ENCODE data around the gene CDT1.

The CDT1 gene

GRCh38 chr16:88842308-88842756 lies 38.7 kb downstream of the CDT1 start:
- TF ChIP-seq CTCF (conservative IDR thresholded peaks at IDR 0.05) = no peak
- H3K27ac ChIP-seq = no peak overlapping the region

DNA sequence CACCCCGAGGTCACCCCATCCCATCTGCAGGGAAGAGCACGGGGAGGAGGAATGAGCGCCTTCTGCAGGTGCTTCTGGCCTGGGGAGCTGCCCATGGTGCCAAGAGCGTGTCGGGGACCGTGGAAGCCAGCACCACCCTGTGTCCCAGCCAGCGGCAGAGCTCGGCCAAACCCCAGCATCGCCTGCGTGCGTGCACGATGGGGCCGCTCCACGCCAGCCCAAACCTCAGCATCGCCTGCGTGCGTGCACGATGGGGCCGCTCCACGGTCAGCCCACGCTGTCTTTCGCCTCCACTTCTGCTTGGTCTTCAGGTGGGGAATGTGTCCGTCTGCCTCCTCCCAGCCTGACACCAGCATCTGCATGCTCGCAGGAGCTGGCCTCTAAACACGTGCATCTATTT lies 39.2 kb downstream of the CDT1 start:
- H3K27ac ChIP-seq = no peak overlapping the region
- no peak for TF ChIP-seq CTCF (conservative IDR thresholded peaks at IDR 0.05)

DNA sequence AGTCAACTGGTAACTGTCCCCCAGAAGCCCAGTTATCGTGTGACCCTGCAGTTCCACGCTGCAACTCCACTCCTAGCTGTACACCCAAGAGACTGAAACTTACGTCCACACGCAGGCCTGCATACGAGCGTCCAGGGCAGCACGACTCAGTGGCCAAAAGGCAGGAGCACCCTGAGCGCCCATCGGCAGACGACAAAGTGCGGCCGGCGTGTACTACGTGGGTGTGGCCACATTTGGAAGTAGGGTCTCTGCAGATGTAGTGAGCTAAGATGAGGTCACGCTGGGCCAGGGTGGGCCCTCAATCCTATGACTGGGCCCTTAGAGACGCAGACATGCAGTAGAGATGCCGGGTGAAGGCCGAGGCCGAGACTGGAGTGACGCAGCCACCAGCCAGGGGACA lies 39.7 kb downstream of the CDT1 start:
- H3K27ac ChIP-seq = no peak overlapping the region
- no peak for TF ChIP-seq CTCF (conservative IDR thresholded peaks at IDR 0.05)

DNA sequence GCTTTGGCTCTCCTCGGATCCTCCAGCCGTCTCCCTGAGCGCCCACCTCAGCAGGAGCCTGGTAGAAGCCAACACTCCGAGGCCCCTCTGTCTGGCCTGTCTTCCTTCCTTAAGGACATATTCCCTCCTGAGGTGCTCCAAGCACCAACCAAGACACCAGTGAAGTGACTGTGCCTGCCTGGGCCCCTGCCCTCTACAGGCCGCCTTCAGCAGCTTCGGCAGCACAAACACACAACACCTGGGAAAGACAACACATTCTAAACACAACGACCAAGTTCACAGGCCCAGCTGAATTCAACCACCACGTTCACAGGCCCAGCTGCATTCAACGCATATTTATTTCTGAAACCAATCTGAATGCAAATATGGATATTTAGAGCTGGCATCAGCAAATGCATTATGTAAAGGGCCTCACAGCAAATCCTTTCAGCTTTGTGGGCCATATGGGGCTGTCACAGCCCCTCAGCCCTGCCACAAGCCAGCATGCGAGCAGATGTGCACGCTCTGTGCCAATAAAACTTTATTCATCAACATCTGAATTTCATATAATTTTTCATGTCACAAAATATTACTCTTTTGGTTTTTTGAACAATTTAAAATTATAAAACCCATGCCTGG lies 40.9 kb downstream of the CDT1 start:
- H3K27ac ChIP-seq = no peak overlapping the region
- TF ChIP-seq CTCF (conservative IDR thresholded peaks at IDR 0.05) = no peak; the same call in 1 of the 2 replicates

- TF ChIP-seq CTCF (conservative IDR thresholded peaks at IDR 0.05) = no peak
- H3K27ac ChIP-seq = no peak overlapping the region
Observed at GRCh38 chr16:88846088-88846487, 42.5 kb downstream of the CDT1 start.

DNA sequence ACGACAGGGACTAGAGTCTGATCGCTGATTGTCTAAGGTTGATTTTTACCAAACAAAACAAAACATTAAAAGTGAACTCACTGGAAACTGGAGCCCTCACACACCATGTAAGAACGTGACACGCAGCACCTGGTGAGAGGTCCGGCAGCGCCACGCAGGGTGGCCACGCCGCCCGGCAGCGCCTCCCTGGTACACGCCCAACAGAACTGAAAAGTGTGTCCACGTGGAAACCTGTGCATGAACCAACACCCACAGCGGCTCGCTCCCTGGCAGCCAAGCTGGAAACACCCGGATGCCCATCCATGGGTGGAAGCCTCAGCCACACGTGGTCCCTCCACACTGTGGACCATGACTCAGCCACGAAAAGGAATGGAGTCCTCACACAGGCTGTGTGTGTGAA lies 44.1 kb downstream of the CDT1 start:
- H3K27ac ChIP-seq = no peak overlapping the region
- TF ChIP-seq CTCF (conservative IDR thresholded peaks at IDR 0.05) = no peak

DNA sequence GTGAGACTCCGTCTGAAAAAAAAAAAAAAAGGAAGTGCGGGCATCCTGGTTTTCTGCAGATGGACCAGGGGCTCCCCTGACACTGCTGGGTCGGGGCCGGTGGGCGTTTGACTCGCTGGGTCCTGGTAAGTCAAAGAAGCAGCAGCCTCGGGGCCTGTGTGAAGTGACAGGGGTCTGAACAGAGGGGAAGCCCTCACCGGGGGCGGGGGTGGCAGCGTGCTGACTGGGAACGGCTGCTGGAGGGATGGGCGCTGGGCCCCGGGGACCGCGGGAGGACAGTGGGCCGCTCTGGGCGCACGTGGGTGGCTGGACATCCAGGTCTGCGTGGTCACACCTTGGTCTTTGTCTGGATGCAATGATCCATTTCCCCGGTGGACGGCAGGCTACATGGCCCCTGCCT lies 45.0 kb downstream of the CDT1 start:
- no peak for TF ChIP-seq CTCF (conservative IDR thresholded peaks at IDR 0.05)
- no peak overlapping the region for H3K27ac ChIP-seq
